Measurements from ENCODE around the gene EPHA1. TPM values are rescaled to one million over a fixed set of nuclear protein-coding genes. Genes with fewer than 3 reads are reported as not detected.

EPHA1 gene
- total and polyA plus RNA-seq, 2 of the 4 experiments (the other 2 are of a cell fraction) = 0.10 TPM; not detected in 1

GRCh38 chr7:143396182-143396581, 12.5 kb downstream of the EPHA1 start:
- POLR2A ChIA-PET (ENCODE audit: unreplicated experiment) = interaction anchor here (0.7 kb wide), 1 partner anchor 9 kb away, joined by 3 read pairs; no protein-coding TSS in a partner anchor
- BruUV-seq (replicated peaks) = no TSS peak

More at GRCh38 chr7:143396182-143396581, 12.5 kb downstream of the EPHA1 start:
- DNase-seq = no peak
- peak overlapping the region; percentile 64 for H2AFZ ChIP-seq (replicated peaks; ENCODE audit: low read length, poor library complexity)
- H3K36me3 ChIP-seq (ENCODE audit: control insufficient read depth, insufficient read depth, low read length) = peaks cover 17% of the 10 kb centered on the region
- no peak overlapping the region for H3K14ac ChIP-seq (replicated peaks; ENCODE audit: low read depth, low read length)
- intact Hi-C loops (cut with micrococcal nuclease) (no loop called here), in situ Hi-C loops (cut with MboI; ENCODE audit: low sequenced_read_pairs) (no loop called here), dilution Hi-C loops (cut with HindIII; ENCODE audit: low sequenced_read_pairs, unreplicated experiment) (no loop called here)
- 0% methylated on average over 1 of the region's 7 CpGs; no CpG with 5 or more reads in 1 of the 2 experiments for WGBS, 2 experiments (ENCODE audit: extremely low coverage in 2 of 2, insufficient read length in 1 of 2)
- CTCF ChIA-PET = interaction anchor here (1.1 kb wide), 1 partner anchor 156 kb away, joined by 3 read pairs; no protein-coding TSS in a partner anchor
- no peak for ATAC-seq (ENCODE audit: low read depth)
- peak overlapping the region; percentile 49; the same call in 1 of the 2 replicates for H2BK120ac ChIP-seq (ENCODE audit: low read depth, low read length)
- H4K91ac ChIP-seq (ENCODE audit: insufficient read depth, low read depth, low read length) = no peak overlapping the region; the same call in 1 of the 2 replicates
- H4K20me1 ChIP-seq (ENCODE audit: insufficient read depth, low read length) = peaks cover 30% of the 10 kb centered on the region
- H3K4me1 ChIP-seq (ENCODE audit: control insufficient read depth, insufficient read depth, low read length) = peaks cover 23% of the 10 kb centered on the region
- no peak overlapping the region for H4K5ac ChIP-seq (ENCODE audit: low read depth, low read length)
- H3K9me3 ChIP-seq (ENCODE audit: control insufficient read depth, insufficient read depth, low read length) = no peaks in the 10 kb centered on the region
- H3K79me1 ChIP-seq (ENCODE audit: low read depth in 1 of 2, low read length in 2 of 2) = peaks cover 0 to 17% of the 10 kb centered on the region in 2 experiments; a peak in 2 of 4 replicates
- no peak overlapping the region for H3K27ac ChIP-seq (ENCODE audit: insufficient read depth, low read length)
- no peak overlapping the region for H2AK5ac ChIP-seq (ENCODE audit: low read depth, low read length)
- no peak for TF ChIP-seq SMC3 (IDR thresholded peaks at IDR 0.05; ENCODE audit: low read depth, low read length)
- TF ChIP-seq CTCF (conservative IDR thresholded peaks at IDR 0.05; ENCODE audit: low read depth, low read length) = no peak
- no peak for TF ChIP-seq CEBPB (IDR thresholded peaks at IDR 0.05; ENCODE audit: low read depth, low read length)
- TF ChIP-seq RFX5 (IDR thresholded peaks at IDR 0.05; ENCODE audit: low read depth, low read length) = no peak
- no peak for TF ChIP-seq FOS (IDR thresholded peaks at IDR 0.05; ENCODE audit: low read depth, low read length)
- TF ChIP-seq MAFK (IDR thresholded peaks at IDR 0.05; ENCODE audit: low read depth, low read length) = no peak
- TF ChIP-seq RAD21 (IDR thresholded peaks at IDR 0.05; ENCODE audit: low read length) = no peak
- no peak for TF ChIP-seq MXI1 (IDR thresholded peaks at IDR 0.05; ENCODE audit: borderline replicate concordance, low read depth, low read length)
- no peak for TF ChIP-seq MAZ (IDR thresholded peaks at IDR 0.05; ENCODE audit: borderline replicate concordance, low read depth, low read length)
- TF ChIP-seq ELK1 (IDR thresholded peaks at IDR 0.05; ENCODE audit: borderline replicate concordance, low read depth, low read length) = no peak
- no peak for TF ChIP-seq POLR2A (IDR thresholded peaks at IDR 0.05; ENCODE audit: low read depth, low read length)
- no peak overlapping the region for H3K56ac ChIP-seq (ENCODE audit: extremely low read depth, insufficient read depth, low read length)
- no peak overlapping the region for H2BK5ac ChIP-seq (ENCODE audit: low read depth, low read length, poor library complexity, severe bottlenecking)
- 0 out of 4 replicates have a peak overlapping the region, but pooled peaks of 1 of the 2 experiments have one; percentile 17 for H4K8ac ChIP-seq (ENCODE audit: low read depth in 2 of 2, low read length in 2 of 2)
- peak overlapping the region; percentile 70 for H3K4ac ChIP-seq (ENCODE audit: low read depth, low read length)
- H3K9ac ChIP-seq (ENCODE audit: low read depth, low read length) = no peak overlapping the region
- peaks cover 20% of the 10 kb centered on the region for H3K9me1 ChIP-seq (ENCODE audit: insufficient read depth, low read length)
- no peak overlapping the region for H3K4me3 ChIP-seq (ENCODE audit: insufficient read depth, low read depth, low read length)
- H2AK9ac ChIP-seq (replicated peaks; ENCODE audit: low read depth, low read length, poor library complexity) = peak overlapping the region; percentile 26
- no peak overlapping the region for H3K18ac ChIP-seq (ENCODE audit: low read depth, low read length)
- peaks cover 7% of the 10 kb centered on the region; the same call in 1 of the 2 replicates for H3K27me3 ChIP-seq (ENCODE audit: control insufficient read depth, insufficient read depth, low read length)
- no peak overlapping the region for H2BK15ac ChIP-seq (ENCODE audit: low read depth, low read length)
- no peak overlapping the region for H3K4me2 ChIP-seq (ENCODE audit: low read depth, low read length)
- no peak overlapping the region for H2BK20ac ChIP-seq (ENCODE audit: low read depth, low read length)
- H3K23ac ChIP-seq (ENCODE audit: low read depth, low read length) = no peak overlapping the region

All from IMR-90 (cell line).